ENCODE results near the gene FGF4. TPM values are rescaled to one million over a fixed set of nuclear protein-coding genes. Genes with fewer than 3 reads are reported as not detected.

The FGF4 gene
- total RNA-seq, 1 donor from 2014 or later, result not detected

GRCh38 chr11:69811431-69811830, 36.3 kb upstream of the FGF4 start:
- Histone ChIP-seq H3K27ac (ENCODE audit: low read depth, low read length) (no peak overlapping the region), H3K27me3 (ENCODE audit: insufficient read depth, low read length) (peaks cover 29% of the 10 kb centered on the region), H3K36me3 (ENCODE audit: insufficient read depth, low read length) (no peaks in the 10 kb centered on the region), H3K79me2 (ENCODE audit: insufficient read depth, low read length) (no peaks in the 10 kb centered on the region), H3K4me3 (ENCODE audit: insufficient read depth, low read depth, low read length) (no peak overlapping the region), H3K4me2 (ENCODE audit: low read length) (no peak overlapping the region), H3K9me3 (ENCODE audit: insufficient read depth, low read depth, low read length) (no peaks in the 10 kb centered on the region), H2AFZ (ENCODE audit: low read depth, low read length) (no peak overlapping the region), H3K9ac (ENCODE audit: low read length) (no peak overlapping the region), H4K20me1 (ENCODE audit: insufficient read depth, low read length) (no peaks in the 10 kb centered on the region), H3K4me1 (ENCODE audit: insufficient read depth, low read length) (no peaks in the 10 kb centered on the region)
- Mint-ChIP-seq H3K27me3 (ENCODE audit: low read depth, unreplicated experiment) (peaks cover 53% of the 10 kb centered on the region), H3K36me3 (ENCODE audit: low read depth, unreplicated experiment) (no peaks in the 10 kb centered on the region), H3K4me3 (ENCODE audit: unreplicated experiment) (no peak overlapping the region), H3K4me1 (ENCODE audit: low read depth, unreplicated experiment) (no peaks in the 10 kb centered on the region), H3K9me3 (ENCODE audit: unreplicated experiment) (no peaks in the 10 kb centered on the region), H3K27ac (ENCODE audit: unreplicated experiment) (no peak overlapping the region)
- TF ChIP-seq CTCF (IDR thresholded peaks at IDR 0.05; ENCODE audit: insufficient read depth, low read depth, low read length), result no peak
- TF ChIP-seq EZH2 (IDR thresholded peaks at IDR 0.05; ENCODE audit: insufficient read depth, low read length), result no peak
- FAIRE-seq (no peak), DNase-seq (ENCODE audit: low read depth) (no peak)

GRCh38 chr11:69810289-69811118, 35.4 kb upstream of the FGF4 start:
- Mint-ChIP-seq H3K27me3 (ENCODE audit: low read depth, unreplicated experiment) (peaks cover 52% of the 10 kb centered on the region), H3K36me3 (ENCODE audit: low read depth, unreplicated experiment) (no peaks in the 10 kb centered on the region), H3K9me3 (ENCODE audit: unreplicated experiment) (no peaks in the 10 kb centered on the region), H3K4me3 (ENCODE audit: unreplicated experiment) (no peak overlapping the region), H3K27ac (ENCODE audit: unreplicated experiment) (no peak overlapping the region), H3K4me1 (ENCODE audit: low read depth, unreplicated experiment) (no peaks in the 10 kb centered on the region)
- no peaks in the 10 kb centered on the region for H3K4me1 ChIP-seq (ENCODE audit: insufficient read depth, low read length)
- no peaks in the 10 kb centered on the region for H3K79me2 ChIP-seq (ENCODE audit: insufficient read depth, low read length)
- H3K27ac ChIP-seq (ENCODE audit: low read depth, low read length), result no peak overlapping the region
- no peak for FAIRE-seq
- no peak overlapping the region for H3K4me3 ChIP-seq (ENCODE audit: insufficient read depth, low read depth, low read length)
- no peak for DNase-seq (ENCODE audit: low read depth)
- no peaks in the 10 kb centered on the region for H3K9me3 ChIP-seq (ENCODE audit: insufficient read depth, low read depth, low read length)
- H2AFZ ChIP-seq (ENCODE audit: low read depth, low read length), result no peak overlapping the region
- no peak overlapping the region for H3K4me2 ChIP-seq (ENCODE audit: low read length)
- TF ChIP-seq CTCF (IDR thresholded peaks at IDR 0.05; ENCODE audit: insufficient read depth, low read depth, low read length) (no peak), EZH2 (IDR thresholded peaks at IDR 0.05; ENCODE audit: insufficient read depth, low read length) (no peak)
- H3K27me3 ChIP-seq (ENCODE audit: insufficient read depth, low read length), result peaks cover 22% of the 10 kb centered on the region
- no peaks in the 10 kb centered on the region for H3K36me3 ChIP-seq (ENCODE audit: insufficient read depth, low read length)
- H4K20me1 ChIP-seq (ENCODE audit: insufficient read depth, low read length), result no peaks in the 10 kb centered on the region
- H3K9ac ChIP-seq (ENCODE audit: low read length), result no peak overlapping the region

GRCh38 chr11:69808667-69809086, 33.5 kb upstream of the FGF4 start:
- Mint-ChIP-seq H3K36me3 (ENCODE audit: low read depth, unreplicated experiment) (no peaks in the 10 kb centered on the region), H3K4me1 (ENCODE audit: low read depth, unreplicated experiment) (no peaks in the 10 kb centered on the region), H3K27me3 (ENCODE audit: low read depth, unreplicated experiment) (peaks cover 41% of the 10 kb centered on the region), H3K4me3 (ENCODE audit: unreplicated experiment) (no peak overlapping the region), H3K9me3 (ENCODE audit: unreplicated experiment) (no peaks in the 10 kb centered on the region), H3K27ac (ENCODE audit: unreplicated experiment) (no peak overlapping the region)
- peaks cover 18% of the 10 kb centered on the region for H3K27me3 ChIP-seq (ENCODE audit: insufficient read depth, low read length)
- no peaks in the 10 kb centered on the region for H3K79me2 ChIP-seq (ENCODE audit: insufficient read depth, low read length)
- H3K4me3 ChIP-seq (ENCODE audit: insufficient read depth, low read depth, low read length), result no peak overlapping the region
- no peak overlapping the region for H3K4me2 ChIP-seq (ENCODE audit: low read length)
- no peaks in the 10 kb centered on the region for H3K9me3 ChIP-seq (ENCODE audit: insufficient read depth, low read depth, low read length)
- H4K20me1 ChIP-seq (ENCODE audit: insufficient read depth, low read length), result no peaks in the 10 kb centered on the region
- no peak overlapping the region for H3K9ac ChIP-seq (ENCODE audit: low read length)
- TF ChIP-seq CTCF (IDR thresholded peaks at IDR 0.05; ENCODE audit: insufficient read depth, low read depth, low read length), result no peak
- no peak for TF ChIP-seq EZH2 (IDR thresholded peaks at IDR 0.05; ENCODE audit: insufficient read depth, low read length)
- H3K4me1 ChIP-seq (ENCODE audit: insufficient read depth, low read length), result no peaks in the 10 kb centered on the region
- H2AFZ ChIP-seq (ENCODE audit: low read depth, low read length), result no peak overlapping the region
- peak; percentile 41 for DNase-seq (ENCODE audit: low read depth)
- no peak for FAIRE-seq
- no peaks in the 10 kb centered on the region for H3K36me3 ChIP-seq (ENCODE audit: insufficient read depth, low read length)
- no peak overlapping the region for H3K27ac ChIP-seq (ENCODE audit: low read depth, low read length)

Data from astrocyte (in vitro differentiated cells and primary cell).